Ishikawa (cell line): ENCODE measurements around the gene RBM5.

Experiments used
- EP300 ChIP-seq: IDR thresholded peaks from 2 replicates; pipeline ENCODE4 v1.6.1; 2012; ENCODE audit warnings: borderline replicate concordance
- REST ChIP-seq: IDR thresholded peaks from 2 replicates; pipeline ENCODE4 v1.6.1; 2012; ENCODE audit warnings: low read depth, mild to moderate bottlenecking

- no peak for TF ChIP-seq EP300
- no peak for TF ChIP-seq REST
Measured at GRCh38 chr3:50100956-50101845, 12.5 kb downstream of the RBM5 start.
